OCI-LY3 (cell line): ENCODE data around the gene PIP4K2B.

Experiments
- EZH2phosphoT487 ChIP-seq: fragments of 200-600 bp; shearing (Covaris generic); IDR thresholded peaks from 2 replicates; pipeline ENCODE4 v1.6.1; 2018; ENCODE audit warnings: antibody characterized with exemption, mixed run types, low read depth
- TF ChIP-seq, protein P1 (sequence below): fragments of 200-600, 300-600 bp; sonication (generic); IDR thresholded peaks from 2 replicates; pipeline ENCODE4 v1.5.1; 2014; ENCODE audit warnings: antibody characterized with exemption, low read length, low read depth

DNA sequence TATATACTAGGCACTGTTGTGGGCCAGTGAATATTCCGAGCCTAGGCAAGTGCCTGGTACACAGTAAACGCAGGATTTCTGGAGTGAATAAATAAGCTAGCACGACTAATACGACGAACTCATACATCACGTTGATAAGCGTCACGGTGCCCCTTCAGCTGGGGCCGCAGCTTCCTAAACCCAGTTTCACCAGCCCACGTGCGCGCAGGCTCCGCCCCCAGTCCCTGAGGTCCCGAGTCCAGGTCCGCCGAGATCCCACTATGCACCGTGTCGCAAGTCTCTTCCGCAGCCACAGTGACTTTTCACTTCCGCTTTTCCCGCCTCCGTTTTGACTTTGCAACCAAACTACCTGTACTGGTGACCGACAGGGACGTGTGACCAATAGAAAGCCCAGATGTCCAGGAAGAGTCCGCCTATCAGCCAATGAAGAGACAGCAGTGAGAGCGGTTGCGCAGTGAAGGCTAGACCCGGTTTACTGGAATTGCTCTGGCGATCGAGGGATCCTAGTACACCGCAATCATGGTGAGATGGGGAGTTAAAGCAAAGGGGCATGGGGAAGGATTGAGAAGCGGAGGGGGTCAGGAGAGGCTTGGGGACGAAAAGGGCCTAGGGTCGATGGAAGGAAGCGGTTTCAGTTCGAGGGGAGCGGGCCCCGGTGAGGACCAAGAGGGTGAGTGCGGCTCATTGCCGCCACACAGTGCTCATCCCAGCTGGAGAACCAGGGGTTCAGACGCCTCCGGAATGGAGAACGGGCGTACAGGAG is 46.9 kb downstream of the PIP4K2B start, which contains the start of gene PSMB3:
- TF ChIP-seq, protein P1, sequence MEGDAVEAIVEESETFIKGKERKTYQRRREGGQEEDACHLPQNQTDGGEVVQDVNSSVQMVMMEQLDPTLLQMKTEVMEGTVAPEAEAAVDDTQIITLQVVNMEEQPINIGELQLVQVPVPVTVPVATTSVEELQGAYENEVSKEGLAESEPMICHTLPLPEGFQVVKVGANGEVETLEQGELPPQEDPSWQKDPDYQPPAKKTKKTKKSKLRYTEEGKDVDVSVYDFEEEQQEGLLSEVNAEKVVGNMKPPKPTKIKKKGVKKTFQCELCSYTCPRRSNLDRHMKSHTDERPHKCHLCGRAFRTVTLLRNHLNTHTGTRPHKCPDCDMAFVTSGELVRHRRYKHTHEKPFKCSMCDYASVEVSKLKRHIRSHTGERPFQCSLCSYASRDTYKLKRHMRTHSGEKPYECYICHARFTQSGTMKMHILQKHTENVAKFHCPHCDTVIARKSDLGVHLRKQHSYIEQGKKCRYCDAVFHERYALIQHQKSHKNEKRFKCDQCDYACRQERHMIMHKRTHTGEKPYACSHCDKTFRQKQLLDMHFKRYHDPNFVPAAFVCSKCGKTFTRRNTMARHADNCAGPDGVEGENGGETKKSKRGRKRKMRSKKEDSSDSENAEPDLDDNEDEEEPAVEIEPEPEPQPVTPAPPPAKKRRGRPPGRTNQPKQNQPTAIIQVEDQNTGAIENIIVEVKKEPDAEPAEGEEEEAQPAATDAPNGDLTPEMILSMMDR, result no peak
- TF ChIP-seq EZH2phosphoT487, result no peak
